GM19438 (cell line): ENCODE data around the gene REST.
"Not testable (repeated sequence)": the region's sequence is repeated elsewhere in the genome, so short reads cannot be mapped to it uniquely, and the experiment has no call there.

Source experiments
- ATAC-seq: cut with Tn5 transposase; IDR thresholded peaks from one replicate; pipeline ENCODE4 v1.9.1; 2021; ENCODE audit warnings: low read depth; ENCODE audit not compliant: unreplicated experiment

REST gene, protein sequence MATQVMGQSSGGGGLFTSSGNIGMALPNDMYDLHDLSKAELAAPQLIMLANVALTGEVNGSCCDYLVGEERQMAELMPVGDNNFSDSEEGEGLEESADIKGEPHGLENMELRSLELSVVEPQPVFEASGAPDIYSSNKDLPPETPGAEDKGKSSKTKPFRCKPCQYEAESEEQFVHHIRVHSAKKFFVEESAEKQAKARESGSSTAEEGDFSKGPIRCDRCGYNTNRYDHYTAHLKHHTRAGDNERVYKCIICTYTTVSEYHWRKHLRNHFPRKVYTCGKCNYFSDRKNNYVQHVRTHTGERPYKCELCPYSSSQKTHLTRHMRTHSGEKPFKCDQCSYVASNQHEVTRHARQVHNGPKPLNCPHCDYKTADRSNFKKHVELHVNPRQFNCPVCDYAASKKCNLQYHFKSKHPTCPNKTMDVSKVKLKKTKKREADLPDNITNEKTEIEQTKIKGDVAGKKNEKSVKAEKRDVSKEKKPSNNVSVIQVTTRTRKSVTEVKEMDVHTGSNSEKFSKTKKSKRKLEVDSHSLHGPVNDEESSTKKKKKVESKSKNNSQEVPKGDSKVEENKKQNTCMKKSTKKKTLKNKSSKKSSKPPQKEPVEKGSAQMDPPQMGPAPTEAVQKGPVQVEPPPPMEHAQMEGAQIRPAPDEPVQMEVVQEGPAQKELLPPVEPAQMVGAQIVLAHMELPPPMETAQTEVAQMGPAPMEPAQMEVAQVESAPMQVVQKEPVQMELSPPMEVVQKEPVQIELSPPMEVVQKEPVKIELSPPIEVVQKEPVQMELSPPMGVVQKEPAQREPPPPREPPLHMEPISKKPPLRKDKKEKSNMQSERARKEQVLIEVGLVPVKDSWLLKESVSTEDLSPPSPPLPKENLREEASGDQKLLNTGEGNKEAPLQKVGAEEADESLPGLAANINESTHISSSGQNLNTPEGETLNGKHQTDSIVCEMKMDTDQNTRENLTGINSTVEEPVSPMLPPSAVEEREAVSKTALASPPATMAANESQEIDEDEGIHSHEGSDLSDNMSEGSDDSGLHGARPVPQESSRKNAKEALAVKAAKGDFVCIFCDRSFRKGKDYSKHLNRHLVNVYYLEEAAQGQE

DNA sequence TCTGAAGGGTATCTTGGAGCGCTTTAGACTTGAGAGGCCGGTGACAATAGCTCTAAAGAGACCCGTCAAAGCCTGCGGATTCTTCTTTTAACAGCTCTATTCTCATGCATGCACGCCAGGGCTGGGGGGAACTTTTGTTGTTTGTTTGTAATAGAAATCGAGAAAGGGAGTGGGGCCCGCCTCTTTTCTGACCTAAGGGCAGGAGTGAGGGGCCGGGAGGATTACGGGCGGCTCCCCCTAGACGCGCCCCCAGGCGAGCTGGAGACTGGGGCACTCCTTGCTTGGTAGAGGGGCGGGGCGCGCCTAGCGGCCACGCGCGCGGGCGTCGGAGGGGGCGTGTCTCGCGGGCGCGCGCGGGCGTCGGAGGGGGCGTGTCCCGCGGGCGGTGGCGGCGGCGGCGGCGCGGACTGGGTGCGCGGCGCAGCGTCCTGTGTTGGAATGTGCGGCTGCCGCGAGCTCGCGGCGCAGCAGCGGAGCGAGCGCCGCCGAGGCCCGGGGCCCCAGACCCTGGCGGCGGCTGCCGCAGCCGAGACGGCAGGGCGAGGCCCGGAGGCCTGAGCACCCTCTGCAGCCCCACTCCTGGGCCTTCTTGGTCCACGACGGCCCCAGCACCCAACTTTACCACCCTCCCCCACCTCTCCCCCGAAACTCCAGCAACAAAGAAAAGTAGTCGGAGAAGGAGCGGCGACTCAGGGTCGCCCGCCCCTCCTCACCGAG lies at the start of gene REST:
Gene REST, plus strand, starts transcription at position 412 of the 717 bp plus-strand sequence. CDS start 2,739 bp downstream, outside the sequence.
- ATAC-seq = peak; percentile 47

DNA sequence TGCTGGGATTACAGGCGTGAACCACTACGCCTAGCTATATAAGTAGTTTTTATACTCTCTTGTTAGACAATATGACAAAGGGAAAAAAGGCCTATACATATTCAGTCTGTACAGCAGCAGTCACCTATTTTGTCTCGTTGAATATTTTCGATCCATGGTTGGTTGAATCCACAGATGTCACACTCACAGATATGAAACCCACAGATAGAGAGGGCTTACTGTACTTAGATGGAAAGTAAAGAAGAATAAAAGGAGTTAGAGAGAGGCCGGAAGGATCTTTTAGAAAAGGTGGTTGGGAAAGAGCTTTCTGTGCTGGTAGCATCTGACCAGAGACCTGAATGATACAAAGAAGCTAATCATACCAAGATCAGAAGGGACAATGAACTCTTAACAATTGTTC lies 47.9 kb upstream of the REST start:
- peak; percentile 75 for ATAC-seq

DNA sequence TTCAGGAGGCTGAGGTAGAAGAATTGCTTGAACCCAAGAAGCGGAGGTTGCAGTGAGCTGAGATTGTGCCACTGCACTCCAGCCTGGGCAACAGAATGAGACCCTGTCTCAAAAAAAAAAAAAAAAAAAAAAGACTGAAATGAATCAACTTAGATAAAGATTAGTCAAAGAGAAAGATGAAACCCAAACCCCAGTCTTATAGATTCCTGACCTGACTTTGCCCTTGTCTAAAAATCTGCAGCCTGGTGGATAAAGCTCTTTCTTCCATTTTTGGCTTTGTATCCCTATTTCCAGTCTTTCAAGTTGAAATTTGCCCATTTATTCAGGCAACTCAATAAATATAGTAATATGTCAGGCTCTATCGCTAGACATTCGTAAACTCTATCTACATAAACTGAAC lies 46.9 kb upstream of the REST start:
- ATAC-seq = no peak

DNA sequence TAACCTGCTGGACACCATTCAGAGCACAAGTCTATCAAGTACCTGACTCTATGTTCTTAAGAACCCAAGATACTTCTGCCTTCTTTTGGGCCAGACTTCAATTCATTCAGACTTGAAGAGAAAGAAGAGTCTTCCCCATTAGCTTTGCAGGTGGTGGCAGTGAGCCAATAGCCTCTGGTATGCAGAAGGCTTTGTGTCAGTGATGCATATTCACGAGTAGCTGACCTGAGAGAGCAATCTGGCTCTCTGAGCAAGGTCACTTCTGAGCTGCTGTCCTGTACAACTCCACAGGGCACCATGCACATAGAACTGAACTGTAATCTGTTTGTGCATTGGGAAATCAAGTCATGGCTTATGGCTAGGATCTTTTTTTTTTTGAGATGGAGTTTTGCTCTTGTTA lies 46.3 kb upstream of the REST start:
- no peak for ATAC-seq

DNA sequence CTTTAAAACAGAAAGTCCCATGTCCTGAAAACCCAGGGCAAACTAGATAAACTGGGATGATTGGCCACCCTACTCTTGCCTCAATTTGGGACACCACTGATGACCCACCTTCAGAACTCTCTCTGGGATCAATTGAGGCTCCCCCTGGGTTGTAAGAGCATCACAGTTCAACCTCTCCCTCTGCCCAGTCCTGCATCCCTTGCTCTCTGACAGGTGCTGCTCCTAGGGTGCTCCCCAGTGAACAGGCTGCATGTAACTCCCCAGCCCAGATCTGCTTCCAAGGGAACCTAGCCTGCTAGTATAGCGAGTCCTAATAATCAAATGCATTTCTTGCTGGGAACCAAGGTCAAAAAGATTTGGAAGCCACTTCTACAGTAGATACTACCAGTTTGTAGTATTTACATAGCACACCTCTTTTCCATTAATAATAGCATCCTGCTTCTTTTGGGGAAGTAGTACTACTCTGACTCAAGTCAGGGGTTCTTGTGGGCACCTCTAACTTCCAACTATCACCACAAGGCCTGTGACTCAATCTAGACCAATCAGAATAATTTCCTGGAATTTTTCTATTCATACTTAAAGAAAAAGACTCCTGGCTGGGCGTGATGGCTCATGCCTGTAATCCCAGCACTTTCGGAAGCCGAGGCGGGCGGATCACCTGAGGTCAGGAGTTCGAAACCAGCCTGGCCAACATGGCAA lies 44.1 kb upstream of the REST start:
- no peak for ATAC-seq

DNA sequence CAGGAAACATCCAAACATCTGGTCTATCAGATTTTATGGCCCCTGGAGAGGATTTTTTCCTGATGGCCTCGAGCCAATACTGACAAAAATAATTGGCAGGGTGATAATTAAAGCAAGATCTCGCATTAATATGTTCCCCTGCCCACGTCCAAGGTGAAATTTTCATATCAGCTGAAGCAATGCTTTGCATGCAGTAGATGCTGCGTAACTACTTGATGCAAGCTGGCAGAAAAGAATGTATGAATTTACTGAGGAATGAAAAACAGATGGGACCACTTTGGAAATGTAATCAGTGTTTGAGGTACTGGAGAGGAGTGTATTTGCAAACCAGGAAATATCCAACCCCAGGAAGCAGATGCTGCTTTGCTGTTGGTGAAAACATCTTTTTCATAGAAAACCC lies 36.8 kb upstream of the REST start:
- ATAC-seq = no peak

DNA sequence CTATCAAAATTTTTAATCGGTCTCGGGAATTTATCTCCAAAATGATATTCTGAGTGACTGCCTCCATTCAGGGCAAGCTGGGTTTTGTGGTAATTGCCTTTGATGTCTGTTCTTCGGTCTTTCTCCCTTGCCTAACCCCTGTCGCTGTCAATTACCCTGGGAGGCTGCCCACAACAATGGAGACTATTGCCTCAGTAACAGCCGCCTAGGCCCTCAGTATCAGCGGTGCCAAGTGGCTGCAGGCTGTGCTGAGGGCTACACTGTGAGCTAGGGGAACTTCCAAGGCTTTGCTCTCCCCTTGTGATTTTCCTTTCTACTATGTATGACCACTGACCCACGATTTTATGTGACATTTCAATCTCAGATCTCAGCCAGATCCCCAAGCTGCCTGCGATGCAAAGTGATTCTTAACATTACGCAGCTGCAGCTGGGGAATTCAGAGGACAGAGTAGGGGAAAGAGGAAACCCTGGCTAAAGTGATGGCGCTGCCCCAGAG lies 36.3 kb upstream of the REST start:
- ATAC-seq = no peak

DNA sequence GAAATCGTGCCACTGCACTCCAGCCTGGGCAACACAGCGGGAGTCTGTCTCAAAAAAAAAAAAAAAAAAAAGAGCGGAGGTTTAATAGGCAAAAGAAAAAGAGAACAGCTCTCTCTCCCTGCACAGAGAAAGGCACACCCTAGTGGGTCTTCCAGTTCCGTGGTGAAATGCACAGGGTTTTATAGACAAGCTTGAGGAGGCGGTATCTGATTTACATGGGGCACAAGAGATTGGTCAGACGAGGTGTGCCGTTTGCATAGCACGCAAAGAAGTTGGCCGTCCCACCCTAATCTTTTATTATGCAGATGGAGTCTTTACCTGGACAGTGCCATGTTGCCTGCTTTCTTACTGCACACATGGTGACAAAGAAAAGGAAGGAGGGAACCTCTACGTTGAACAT lies 33.5 kb upstream of the REST start:
- ATAC-seq = no peak

DNA sequence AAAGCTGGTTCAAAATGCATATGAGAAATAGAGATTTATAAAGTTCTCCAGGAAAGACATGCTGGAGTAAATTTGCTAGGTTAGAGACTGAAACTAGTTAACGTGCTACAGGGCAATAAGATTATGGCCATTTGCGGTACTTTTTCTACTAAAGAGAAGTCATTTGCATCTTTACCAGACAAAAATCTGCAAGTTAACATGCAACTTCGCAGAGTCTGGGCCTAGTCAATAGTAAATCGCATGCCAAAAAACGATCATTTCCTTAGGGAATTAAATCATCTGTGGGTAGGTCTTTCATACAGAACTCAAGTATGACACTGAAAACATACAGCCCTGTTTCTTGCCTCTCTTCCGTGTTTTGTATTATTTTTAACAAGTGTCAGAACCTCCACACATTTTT lies 32.8 kb upstream of the REST start:
- ATAC-seq = no peak

DNA sequence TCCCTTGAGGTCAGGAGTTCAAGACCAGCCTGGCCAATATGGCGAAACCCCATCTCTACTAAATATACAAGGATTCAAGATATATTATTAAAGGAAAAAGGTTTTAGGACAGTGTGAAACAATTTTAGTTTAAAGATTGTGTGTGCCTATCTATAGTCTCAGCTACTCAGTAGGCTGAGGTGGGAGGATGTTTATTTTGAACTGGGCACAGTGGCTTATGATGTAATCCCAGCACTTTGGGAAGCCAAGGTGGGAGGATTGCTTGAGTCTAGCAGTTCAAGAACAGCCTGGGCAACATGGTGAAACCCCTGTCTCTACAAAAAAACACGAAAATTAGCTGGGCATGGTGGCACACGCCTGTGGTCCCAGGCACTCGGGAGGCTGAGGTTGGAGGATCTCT lies 31.4 kb upstream of the REST start:
- no peak for ATAC-seq

DNA sequence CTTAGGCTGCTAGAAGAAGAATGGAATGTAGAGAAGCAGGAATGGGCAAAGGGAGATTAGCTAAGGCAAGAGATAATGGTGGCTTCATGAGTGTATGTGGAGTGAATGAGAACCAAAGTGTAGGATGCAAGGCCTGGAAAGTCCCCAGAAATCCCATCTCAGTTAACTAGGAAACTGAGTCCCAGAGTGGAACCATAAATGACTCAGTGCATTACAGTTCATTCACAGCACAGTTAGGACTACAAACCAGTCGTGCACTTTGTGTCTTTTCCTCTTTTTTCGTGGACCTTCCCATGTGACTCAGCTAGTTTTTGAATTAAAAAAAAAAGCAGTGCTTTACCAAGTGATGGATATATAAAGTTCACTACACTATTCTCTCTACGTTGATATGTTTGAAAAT lies 27.7 kb upstream of the REST start:
- no peak for ATAC-seq

DNA sequence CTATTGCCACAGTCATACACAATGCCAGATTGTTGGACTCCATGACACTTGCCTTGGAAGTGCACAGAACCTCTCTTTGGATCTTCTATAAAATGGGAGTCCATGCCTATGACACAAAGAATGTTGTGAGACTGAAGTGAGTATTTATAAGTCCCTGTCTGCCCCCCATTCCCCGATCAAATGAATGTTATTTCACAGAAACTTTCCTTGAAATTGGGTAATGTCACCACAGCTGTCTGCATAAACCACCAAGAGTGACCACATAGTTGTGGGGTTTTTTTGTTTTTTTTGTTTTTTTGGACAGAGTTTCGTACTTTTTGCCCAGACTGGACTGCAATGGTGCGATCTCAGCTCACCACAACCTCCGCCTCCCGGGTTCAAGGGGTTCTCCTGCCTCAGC lies 27.1 kb upstream of the REST start:
- no peak for ATAC-seq

DNA sequence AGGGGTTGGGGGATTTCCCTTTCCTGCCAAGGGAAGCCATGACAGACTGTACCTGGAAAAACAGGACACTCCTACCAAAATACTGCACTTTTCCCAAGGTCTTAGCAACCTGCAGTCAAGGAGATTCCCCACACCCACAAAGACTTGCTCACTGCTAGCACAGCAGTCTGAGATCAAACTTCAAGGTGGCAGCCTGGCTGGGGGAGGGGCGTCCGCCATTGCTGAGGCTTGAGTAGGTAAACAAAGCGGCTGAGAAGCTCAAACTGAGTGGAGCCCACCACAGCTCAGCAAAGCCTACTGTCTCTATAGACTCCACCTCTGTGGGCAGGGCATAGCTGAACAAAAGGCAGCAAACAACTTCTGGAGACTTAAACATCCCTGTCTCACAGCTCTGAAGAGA lies 23.2 kb upstream of the REST start:
- not testable (repeated sequence) for ATAC-seq

DNA sequence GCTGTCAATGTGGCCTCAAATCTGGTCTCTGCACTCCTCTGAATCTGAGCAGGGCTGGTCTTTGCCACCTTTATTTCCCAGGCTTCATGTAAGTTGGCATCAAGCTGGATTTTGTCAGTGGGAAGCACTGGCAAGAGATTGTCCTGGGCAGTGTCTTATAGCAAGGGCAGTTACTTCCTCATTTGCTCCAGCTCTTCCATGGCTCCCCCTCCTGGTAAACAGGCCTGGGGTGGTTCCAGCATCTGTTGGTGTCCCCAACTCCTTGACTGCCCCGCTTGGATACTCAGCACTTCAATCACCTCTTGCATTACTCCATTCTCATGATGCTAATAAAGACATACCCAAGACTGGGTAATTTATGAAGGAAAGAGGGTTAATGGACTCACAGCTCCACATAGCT lies 15.0 kb upstream of the REST start:
- no peak for ATAC-seq

DNA sequence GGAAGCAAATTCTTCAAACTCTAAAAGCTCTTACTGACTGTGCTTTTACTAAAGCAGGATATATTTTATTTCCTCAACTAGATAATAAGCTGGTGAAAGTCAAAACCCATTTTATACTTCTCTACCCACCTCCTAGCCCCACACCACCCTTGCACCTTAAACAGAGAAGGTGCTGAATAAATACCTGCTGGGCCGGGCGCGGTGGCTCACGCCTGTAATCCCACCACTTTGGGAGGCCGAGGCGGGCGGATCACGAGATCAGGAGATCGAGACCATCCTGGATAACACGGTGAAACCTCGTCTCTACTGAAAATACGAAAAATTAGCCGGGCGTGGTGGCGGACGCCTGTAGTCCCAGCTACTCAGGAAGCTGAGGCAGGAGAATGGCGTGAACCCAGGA lies 9.9 kb upstream of the REST start:
- not testable (repeated sequence) for ATAC-seq

DNA sequence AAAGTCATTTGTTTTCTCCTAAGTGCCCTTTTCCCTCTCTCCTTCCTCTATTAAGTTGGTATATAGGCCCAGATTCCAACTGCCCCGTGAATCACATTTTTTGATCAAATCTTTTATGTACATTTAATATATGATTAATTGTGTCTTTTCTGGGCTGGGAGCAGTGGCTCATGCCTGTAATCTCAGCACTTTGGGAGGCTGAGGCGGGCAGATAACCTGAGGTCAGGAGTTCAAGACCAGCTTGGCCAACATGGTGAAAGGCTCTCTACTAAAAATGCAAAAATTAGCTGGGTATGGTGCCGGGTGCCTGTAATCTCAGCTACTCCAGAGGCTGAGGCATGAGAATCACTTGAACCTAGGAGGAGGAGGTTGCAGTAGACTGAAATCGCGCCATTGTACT lies 7.5 kb upstream of the REST start:
- not testable (repeated sequence) for ATAC-seq

DNA sequence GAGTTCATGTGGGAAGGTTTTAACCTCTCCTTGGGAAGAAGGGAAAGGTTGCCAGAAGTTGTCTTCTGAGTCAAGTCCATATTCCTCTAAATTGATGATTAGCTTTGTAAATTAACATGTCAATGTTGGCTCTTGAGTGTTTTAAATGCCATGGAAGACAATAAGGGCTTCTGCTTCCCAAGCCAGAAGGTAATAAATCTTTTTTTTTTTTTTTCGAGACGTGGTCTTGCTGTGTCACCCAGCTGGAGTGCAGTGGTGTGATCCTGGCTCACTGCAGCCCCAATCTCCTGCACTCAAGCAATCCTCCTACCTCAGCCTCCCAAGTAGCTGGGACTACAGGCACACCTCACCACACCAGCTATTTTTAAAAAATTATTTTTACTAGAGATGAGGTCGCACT lies 5.0 kb upstream of the REST start:
- no peak for ATAC-seq

DNA sequence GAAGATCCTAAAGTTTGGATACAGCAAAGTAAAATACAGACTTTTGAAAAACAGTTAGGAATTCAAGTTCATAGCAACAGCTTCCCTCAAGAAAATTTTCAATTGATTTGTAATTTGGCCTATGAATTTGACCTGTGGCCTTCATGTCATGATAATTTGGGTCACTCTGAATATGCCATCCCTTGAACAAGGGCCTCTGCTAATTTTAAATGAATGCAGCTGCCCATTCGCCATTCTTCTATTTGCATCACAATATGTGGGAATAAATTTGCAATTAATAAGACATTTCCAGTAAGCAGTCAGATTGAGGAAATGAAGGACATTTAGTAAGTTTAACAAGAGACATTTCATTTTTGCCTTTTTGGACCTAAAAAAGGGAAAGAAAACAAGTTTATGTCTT lies 1.9 kb upstream of the REST start:
- no peak for ATAC-seq

DNA sequence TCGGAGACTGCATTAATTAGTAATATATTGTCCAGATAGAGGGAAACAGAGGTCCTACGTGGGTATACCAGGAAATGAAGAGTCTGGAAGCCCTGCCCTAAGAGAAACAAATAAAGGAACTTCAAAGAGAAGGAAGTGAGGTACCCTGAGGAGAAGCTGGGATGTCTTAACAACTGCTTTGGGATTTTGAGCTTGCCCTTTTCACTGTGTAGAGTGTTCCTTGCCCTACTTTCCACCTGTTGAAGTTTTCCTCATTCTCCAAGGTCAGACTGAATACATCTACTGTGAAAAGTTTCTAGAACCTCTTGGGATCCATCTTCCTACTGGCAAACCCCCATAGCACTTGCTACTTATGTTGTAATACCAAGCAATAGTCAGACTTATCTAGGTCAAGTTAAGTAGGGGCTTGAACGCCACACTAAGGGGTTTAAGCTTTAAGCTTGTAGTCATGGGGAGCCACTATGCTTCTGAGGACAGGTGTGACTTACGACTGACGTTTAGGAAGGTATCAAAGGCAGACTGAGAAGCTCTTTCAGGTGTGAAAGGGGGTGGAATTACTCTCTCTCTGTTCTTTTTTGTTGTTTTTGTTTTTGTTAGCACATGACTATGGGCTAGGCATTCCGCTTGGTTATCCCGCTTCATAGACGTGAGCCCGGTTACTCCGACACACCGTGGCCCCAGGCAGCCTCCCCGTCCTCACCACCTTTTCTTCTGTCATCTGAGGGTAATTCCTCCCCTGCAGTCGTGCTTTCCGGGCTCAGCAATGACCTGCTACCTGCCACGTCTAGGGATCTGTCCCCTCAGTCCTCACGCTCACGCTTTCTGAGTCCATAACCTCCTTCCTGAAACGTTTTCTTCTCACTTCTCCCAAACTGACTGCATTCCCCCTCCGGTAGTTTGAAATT lies 959 bp upstream of the REST start:
- ATAC-seq = no peak
